H9 (cell line): ENCODE data around the gene ABHD13. TPM values are rescaled to one million over a fixed set of nuclear protein-coding genes. Genes with fewer than 3 reads are reported as not detected.

Experiments
- DNase-seq: peaks from one replicate; pipeline ENCODE4 v3.0.0-alpha.2; 2017
- H2AFZ ChIP-seq: one replicate; pipeline ENCODE4 v1.6.1; 2013; ENCODE audit warnings: mild to moderate bottlenecking, low read length, control low read depth, moderate library complexity
- H2AK5ac ChIP-seq: 2 replicates; pipeline ENCODE4 v1.6.1; 2013; ENCODE audit warnings: low read length, control low read depth, mixed read lengths; ENCODE audit not compliant: insufficient read length
- H2BK120ac ChIP-seq: one replicate; pipeline ENCODE4 v1.6.1; 2013; ENCODE audit warnings: low read depth, mild to moderate bottlenecking, low read length, control low read depth, inconsistent platforms; ENCODE audit not compliant: poor library complexity, severe bottlenecking
- H2BK12ac ChIP-seq: 2 replicates; pipeline ENCODE4 v1.6.1; 2013; ENCODE audit warnings: low read length, control low read depth, mixed read lengths, low read depth; ENCODE audit not compliant: insufficient read length
- H2BK15ac ChIP-seq: 2 replicates; pipeline ENCODE4 v1.6.1; 2013; ENCODE audit warnings: low read depth, low read length, control low read depth
- H2BK20ac ChIP-seq: one replicate; pipeline ENCODE4 v1.6.1; 2013; ENCODE audit warnings: low read depth, mild to moderate bottlenecking, low read length, control low read depth, inconsistent platforms; ENCODE audit not compliant: poor library complexity, severe bottlenecking
- H2BK5ac ChIP-seq: 2 replicates; pipeline ENCODE4 v1.6.1; 2013; ENCODE audit warnings: low read length, control low read depth, mixed read lengths; ENCODE audit not compliant: insufficient read length
- H3K14ac ChIP-seq: 2 replicates; pipeline ENCODE4 v1.6.1; 2013; ENCODE audit warnings: low read length, control low read depth; ENCODE audit not compliant: insufficient read depth
- H3K18ac ChIP-seq: 2 replicates; pipeline ENCODE4 v1.6.1; 2013; ENCODE audit warnings: low read depth, mild to moderate bottlenecking, mixed read lengths, low read length, control low read depth; ENCODE audit not compliant: insufficient read length
- H3K23ac ChIP-seq: 2 replicates; pipeline ENCODE4 v1.6.1; 2013; ENCODE audit warnings: low read length, control low read depth, mixed read lengths, low read depth; ENCODE audit not compliant: insufficient read length
- H3K23me2 ChIP-seq: 2 replicates; pipeline ENCODE4 v1.6.1; 2013; ENCODE audit warnings: low read depth, mild to moderate bottlenecking, mixed read lengths, low read length, control low read depth; ENCODE audit not compliant: insufficient read length, poor library complexity, severe bottlenecking
- H3K27ac ChIP-seq: 2 replicates; pipeline ENCODE4 v1.5.1; 2013; ENCODE audit warnings: low read length, control low read depth, mixed read lengths, low read depth; ENCODE audit not compliant: insufficient read length
- H3K27me3 ChIP-seq: 2 replicates; pipeline ENCODE4 v1.6.1; 2013; ENCODE audit warnings: low read length, control low read depth, inconsistent platforms; ENCODE audit not compliant: insufficient read depth
- H3K4ac ChIP-seq: 2 replicates; pipeline ENCODE4 v1.6.1; 2013; ENCODE audit warnings: low read depth, mild to moderate bottlenecking, control low read depth, inconsistent platforms, low read length, moderate library complexity
- H3K4me1 ChIP-seq: 2 replicates; pipeline ENCODE4 v1.6.1; 2013; ENCODE audit warnings: low read length, control low read depth, inconsistent platforms; ENCODE audit not compliant: insufficient read depth
- H3K4me2 ChIP-seq: 2 replicates; pipeline ENCODE4 v1.6.1; 2013; ENCODE audit warnings: low read length, control low read depth, mixed read lengths; ENCODE audit not compliant: insufficient read length, insufficient read depth
- H3K56ac ChIP-seq: 2 replicates; pipeline ENCODE4 v1.6.1; 2013; ENCODE audit warnings: low read depth, mild to moderate bottlenecking, mixed read lengths, low read length, control low read depth; ENCODE audit not compliant: insufficient read length
- H3K79me1 ChIP-seq: 2 replicates; pipeline ENCODE4 v1.6.1; 2013; ENCODE audit warnings: low read depth, mild to moderate bottlenecking, moderate library complexity, low read length, control low read depth, inconsistent platforms; ENCODE audit not compliant: insufficient read depth, poor library complexity, severe bottlenecking
- H3K79me2 ChIP-seq: 2 replicates; pipeline ENCODE4 v1.6.1; 2013; ENCODE audit warnings: low read length, control low read depth, inconsistent platforms; ENCODE audit not compliant: insufficient read depth
- H3K9ac ChIP-seq: 2 replicates; pipeline ENCODE4 v1.6.1; 2013; ENCODE audit warnings: low read length, control low read depth, mixed read lengths; ENCODE audit not compliant: insufficient read length; ENCODE audit errors: extremely low read depth
- H3K9me3 ChIP-seq: one replicate; pipeline ENCODE4 v1.6.1; 2013; ENCODE audit warnings: low read depth, low read length, inconsistent platforms; ENCODE audit not compliant: control insufficient read depth
- H3T11ph ChIP-seq: one replicate; pipeline ENCODE4 v1.6.1; 2013; ENCODE audit warnings: mild to moderate bottlenecking, low read length, control low read depth, inconsistent platforms
- H4K20me1 ChIP-seq: one replicate; pipeline ENCODE4 v1.6.1; 2013; ENCODE audit not compliant: control insufficient read depth, insufficient read length, insufficient read depth
- H4K5ac ChIP-seq: 2 replicates; pipeline ENCODE4 v1.6.1; 2013; ENCODE audit warnings: low read depth, mild to moderate bottlenecking, mixed read lengths, low read length, control low read depth; ENCODE audit not compliant: insufficient read length
- H4K8ac ChIP-seq: replicated peaks from 2 replicates; pipeline ENCODE4 v1.6.1; 2013; ENCODE audit warnings: low read length, control low read depth, mixed read lengths, low read depth; ENCODE audit not compliant: insufficient read length
- H4K91ac ChIP-seq: 2 replicates; pipeline ENCODE4 v1.6.1; 2013; ENCODE audit warnings: low read depth, mild to moderate bottlenecking, moderate library complexity, mixed read lengths, low read length, control low read depth; ENCODE audit not compliant: insufficient read length
- H3K27ac Mint-ChIP-seq, 3 experiments: 2 replicates in 2 of 3; 3 replicates in 1 of 3; pipeline ENCODE4 v1.8.0; 2020 to 2021; ENCODE audit warnings: mixed read lengths in 3 of 3, mild to moderate bottlenecking in 1 of 3, moderate library complexity in 1 of 3
- H3K27me3 Mint-ChIP-seq: 2 replicates; pipeline ENCODE4 v1.8.0; 2021; ENCODE audit warnings: low read depth, mild to moderate bottlenecking, moderate library complexity, mixed read lengths
- H3K36me3 Mint-ChIP-seq, 3 experiments: 2 replicates in 2 of 3; 3 replicates in 1 of 3; pipeline ENCODE4 v1.8.0; 2020 to 2021; ENCODE audit warnings: low read depth in 3 of 3, mixed read lengths in 3 of 3; ENCODE audit not compliant: insufficient read depth in 1 of 3
- H3K4me1 Mint-ChIP-seq, 2 experiments: 2 replicates each; pipeline ENCODE4 v1.8.0; 2020; ENCODE audit warnings: mixed read lengths in 2 of 2
- H3K4me3 Mint-ChIP-seq, 2 experiments: 2 replicates in 1 of 2; 3 replicates in 1 of 2; pipeline ENCODE4 v1.8.0; 2020 to 2021; ENCODE audit warnings: mild to moderate bottlenecking in 2 of 2, mixed read lengths in 2 of 2, moderate library complexity in 1 of 2
- H3K9me3 Mint-ChIP-seq, 2 experiments: 2 replicates in 1 of 2; 3 replicates in 1 of 2; pipeline ENCODE4 v1.8.0; 2020; ENCODE audit warnings: mild to moderate bottlenecking in 2 of 2, mixed read lengths in 2 of 2, moderate library complexity in 1 of 2
- CTCF ChIP-seq: fragments of 200-600 bp; sonication (generic); conservative IDR thresholded peaks from 3 replicates; pipeline ENCODE4 v1.8.0; 2021; ENCODE audit warnings: antibody characterized with exemption, mild to moderate bottlenecking
- WGBS: extraction: QIAGEN DNeasy Blood & Tissue Kit; methylation state at CpG from one replicate; pipeline ENCODE4 v1.1.7; 2013; ENCODE audit warnings: missing lambda C conversion rate, low lambda C conversion rate, mixed read lengths; ENCODE audit not compliant: insufficient read length; ENCODE audit errors: extremely low coverage; 5-methylcytosine and 5-hydroxymethylcytosine counted together
- total RNA-seq: library from RNA; stranded (reverse); gene quantifications from 2 replicates; pipeline ENCODE4 v1.2.1, GENCODE V29; 2021

The ABHD13 gene
- total RNA-seq, 1 experiment from 2014 or later = 6.2 TPM

- no peaks in the 10 kb centered on the region for H3K79me2 ChIP-seq
These were observed 48.3 kb downstream of the ABHD13 start for GRCh38 chr13:108266321-108266990.

More at GRCh38 chr13:108266321-108266990, 48.3 kb downstream of the ABHD13 start:
- H3K9me3 ChIP-seq = no peaks in the 10 kb centered on the region
- H3K27ac ChIP-seq = no peak overlapping the region
- Mint-ChIP-seq H3K36me3 (no peaks in the 10 kb centered on the region), H3K4me3 (no peak overlapping the region), H3K27ac (no peak overlapping the region), H3K27me3 (no peaks in the 10 kb centered on the region), H3K9me3 (no peaks in the 10 kb centered on the region), H3K4me1 (peaks cover 5 to 8% of the 10 kb centered on the region in 2 experiments)
- no peak overlapping the region for H3K23ac ChIP-seq
- no peak overlapping the region for H3K9ac ChIP-seq
- no peaks in the 10 kb centered on the region for H3K79me1 ChIP-seq
- no peak overlapping the region for H4K8ac ChIP-seq
- H2AFZ ChIP-seq = no peak overlapping the region
- no peaks in the 10 kb centered on the region for H3K4me1 ChIP-seq
- no peak overlapping the region for H3K18ac ChIP-seq
- no peak overlapping the region for H2BK5ac ChIP-seq
- H2BK120ac ChIP-seq = no peak overlapping the region
- H3K4me2 ChIP-seq = no peak overlapping the region
- no peak overlapping the region for H3K4ac ChIP-seq
- H2BK12ac ChIP-seq = no peak overlapping the region
- no peak for TF ChIP-seq CTCF
- DNase-seq = no peak
- no peak overlapping the region for H2BK20ac ChIP-seq
- no CpG with 5 or more reads among the region's 10 CpGs for WGBS
- no peak overlapping the region for H2BK15ac ChIP-seq
- H3T11ph ChIP-seq = no peak overlapping the region
- H3K56ac ChIP-seq = no peak overlapping the region
- no peak overlapping the region for H4K5ac ChIP-seq
- H3K14ac ChIP-seq = no peak overlapping the region
- H2AK5ac ChIP-seq = no peak overlapping the region
- H3K27me3 ChIP-seq = no peaks in the 10 kb centered on the region
- no peaks in the 10 kb centered on the region for H4K20me1 ChIP-seq
- H4K91ac ChIP-seq = no peak overlapping the region
- no peaks in the 10 kb centered on the region for H3K23me2 ChIP-seq
